SW480 (cell line): ENCODE results near the gene ZNF747.
A peak's percentile ranks its signal among the peaks of the same experiment; 100 is the strongest.

Experiments
- DNase-seq: peaks from one replicate; pipeline ENCODE4 v3.0.0-alpha.2; 2016; ENCODE audit warnings: low spot score

Gene ZNF747

DNA sequence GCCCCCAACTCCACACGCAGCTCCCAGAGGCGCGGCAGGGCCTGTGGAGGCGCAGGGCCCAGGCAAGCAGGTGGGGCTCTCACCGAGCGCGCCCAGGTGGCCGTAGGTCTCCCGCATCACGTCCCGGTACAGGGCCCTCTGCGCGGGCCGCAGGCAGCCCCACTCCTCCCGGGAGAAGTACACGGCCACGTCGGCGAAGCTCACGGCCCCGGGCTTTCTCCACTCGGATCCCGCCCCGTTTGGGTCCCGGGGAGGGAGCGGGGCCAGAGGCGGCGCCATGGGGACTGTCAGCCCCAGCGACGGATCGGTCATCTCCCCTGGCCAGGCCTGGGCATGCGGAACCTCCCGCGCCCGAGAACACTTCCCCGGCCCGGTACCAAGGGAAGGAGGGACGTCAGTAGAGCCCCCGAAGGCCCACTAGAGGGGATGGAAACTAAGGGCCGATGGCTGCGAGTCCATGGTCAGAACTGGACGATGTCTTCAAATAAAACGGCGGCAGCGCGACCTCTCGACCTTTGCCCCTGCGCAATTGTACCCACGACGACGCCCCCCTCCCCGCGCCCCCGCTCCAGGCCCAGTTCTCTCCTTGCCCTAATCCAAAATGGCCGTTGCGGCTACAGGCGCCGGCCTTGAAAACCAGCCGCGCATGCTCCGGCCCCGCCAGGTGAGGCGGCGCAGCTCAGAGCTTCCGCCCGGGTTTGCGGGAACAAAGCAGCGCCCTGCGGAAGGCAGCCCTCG is at the start of gene ZNF747:
TSS of gene ZNF747 (minus strand) at position 491 of the 738 bp plus-strand sequence. CDS start at position 312, 179 bp downstream.
- peak; percentile 80 for DNase-seq

DNA sequence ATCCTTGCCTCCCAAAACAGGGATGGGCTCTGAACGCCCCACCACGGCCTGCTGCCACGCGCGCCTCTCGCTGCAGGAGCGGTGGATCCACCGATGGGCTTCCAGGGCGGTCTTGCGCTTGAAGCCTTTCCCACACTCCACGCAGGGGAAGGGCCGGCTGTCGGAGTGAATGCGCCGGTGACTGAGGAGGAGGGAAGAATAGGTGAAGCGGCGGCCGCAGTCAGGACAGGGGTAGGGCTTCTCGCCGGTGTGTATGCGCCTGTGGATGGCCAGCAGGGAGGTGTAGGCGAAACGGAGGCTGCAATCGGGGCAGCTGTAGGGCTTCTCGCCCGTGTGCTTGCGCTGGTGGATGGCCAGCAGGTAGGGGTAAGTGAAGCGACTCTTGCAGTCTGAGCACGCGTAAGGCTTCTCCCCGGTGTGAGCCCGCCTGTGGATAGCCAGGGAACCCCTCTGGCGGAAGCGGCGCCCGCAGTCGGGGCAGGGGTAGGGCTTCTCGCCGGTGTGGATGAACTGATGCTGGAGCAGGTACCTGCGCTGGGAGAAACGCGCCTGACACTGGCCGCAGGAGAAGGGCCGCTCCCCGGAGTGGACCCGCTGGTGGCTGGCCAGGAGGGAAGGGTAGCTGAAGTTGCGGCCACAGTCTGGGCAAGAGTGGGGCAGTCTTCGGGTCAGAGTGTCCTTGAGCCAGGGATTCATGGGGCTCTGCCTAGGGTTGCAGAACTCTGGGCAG is 48.1 kb upstream of the ZNF747 start:
- no peak for DNase-seq

DNA sequence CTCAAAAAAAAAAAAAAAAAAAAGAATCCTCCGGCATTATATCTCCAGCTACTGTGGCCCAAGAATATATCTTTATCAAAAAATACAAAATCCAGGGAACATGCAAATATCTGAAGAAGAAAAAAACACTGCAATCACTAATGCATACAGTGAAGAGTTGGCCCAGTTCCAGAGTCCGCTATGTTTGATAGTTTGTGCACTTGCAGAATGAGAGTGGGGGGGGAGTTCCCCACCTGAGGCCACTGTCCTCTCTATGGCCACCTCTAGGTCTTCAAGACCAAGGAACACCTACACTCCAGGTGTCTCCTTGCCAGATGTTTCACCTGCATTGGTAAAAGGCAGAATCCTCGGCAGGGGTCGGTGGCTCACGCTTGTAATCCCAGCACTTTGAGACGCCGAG is 46.8 kb upstream of the ZNF747 start:
- no peak for DNase-seq

DNA sequence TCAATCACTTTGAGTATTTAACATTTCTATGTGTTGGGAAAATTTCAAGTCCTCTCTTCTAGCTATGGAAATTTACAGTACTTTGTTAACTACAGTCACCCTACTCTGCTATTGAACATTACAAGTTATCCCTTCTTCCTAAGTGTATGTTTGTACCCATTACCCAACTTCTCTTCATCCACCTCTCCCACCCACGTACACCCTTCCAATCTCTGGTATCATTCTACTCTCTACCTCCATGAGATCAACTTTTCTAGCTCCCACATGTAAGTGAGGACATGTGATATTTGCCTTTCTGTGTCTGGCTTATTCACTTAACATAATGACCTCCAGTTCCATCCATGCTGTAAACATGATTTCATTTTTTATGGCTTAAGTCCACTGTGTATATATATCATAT is 40.0 kb upstream of the ZNF747 start:
- no peak for DNase-seq

DNA sequence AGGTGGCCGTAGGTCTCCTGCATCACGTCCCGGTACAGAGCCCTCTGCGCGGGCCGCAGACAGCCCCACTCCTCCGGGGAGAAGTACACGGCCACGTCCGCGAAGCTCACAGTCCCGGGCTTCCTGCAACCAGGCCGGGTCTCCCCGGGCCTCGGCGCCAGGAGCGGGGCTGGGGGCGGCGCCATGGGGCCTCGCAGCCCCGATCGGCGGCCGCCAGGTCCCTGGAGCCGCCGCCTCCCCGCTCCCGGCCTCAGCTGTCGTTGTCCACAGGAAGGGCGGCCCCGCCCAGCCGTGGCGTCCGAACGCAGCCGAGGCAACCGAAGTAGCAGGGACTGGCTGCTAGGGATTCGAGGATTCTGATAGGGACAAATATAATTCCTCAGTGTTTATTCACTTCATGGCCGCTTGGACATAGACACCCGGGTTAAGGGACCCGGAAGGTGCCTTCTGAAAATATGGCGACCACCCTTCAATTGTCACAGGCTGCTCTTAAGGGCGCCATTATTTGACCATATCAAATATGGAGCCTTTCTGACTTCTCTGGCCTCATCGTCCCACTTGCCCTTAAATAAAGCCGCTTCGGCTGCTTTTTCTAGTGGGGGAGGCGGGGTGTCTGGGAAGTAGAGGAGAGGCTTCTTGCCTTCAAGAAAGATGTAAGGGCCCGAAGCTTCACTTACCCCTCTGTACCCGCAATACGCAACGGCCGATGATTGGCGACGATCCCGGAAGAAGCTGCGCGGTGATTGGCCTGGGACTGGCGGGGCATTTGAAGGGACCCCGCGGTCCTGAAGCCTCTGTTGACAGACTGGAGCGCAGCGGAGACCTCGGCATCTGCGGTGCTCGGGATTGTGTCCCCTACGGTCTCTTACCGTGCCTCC is 37.0 kb upstream of the ZNF747 start, which contains the start of gene ZNF688:
TSS of gene ZNF688 (minus strand) at position 270 of the 878 bp plus-strand sequence. CDS start at position 185, 85 bp downstream.
- peak; percentile 96 for DNase-seq

DNA sequence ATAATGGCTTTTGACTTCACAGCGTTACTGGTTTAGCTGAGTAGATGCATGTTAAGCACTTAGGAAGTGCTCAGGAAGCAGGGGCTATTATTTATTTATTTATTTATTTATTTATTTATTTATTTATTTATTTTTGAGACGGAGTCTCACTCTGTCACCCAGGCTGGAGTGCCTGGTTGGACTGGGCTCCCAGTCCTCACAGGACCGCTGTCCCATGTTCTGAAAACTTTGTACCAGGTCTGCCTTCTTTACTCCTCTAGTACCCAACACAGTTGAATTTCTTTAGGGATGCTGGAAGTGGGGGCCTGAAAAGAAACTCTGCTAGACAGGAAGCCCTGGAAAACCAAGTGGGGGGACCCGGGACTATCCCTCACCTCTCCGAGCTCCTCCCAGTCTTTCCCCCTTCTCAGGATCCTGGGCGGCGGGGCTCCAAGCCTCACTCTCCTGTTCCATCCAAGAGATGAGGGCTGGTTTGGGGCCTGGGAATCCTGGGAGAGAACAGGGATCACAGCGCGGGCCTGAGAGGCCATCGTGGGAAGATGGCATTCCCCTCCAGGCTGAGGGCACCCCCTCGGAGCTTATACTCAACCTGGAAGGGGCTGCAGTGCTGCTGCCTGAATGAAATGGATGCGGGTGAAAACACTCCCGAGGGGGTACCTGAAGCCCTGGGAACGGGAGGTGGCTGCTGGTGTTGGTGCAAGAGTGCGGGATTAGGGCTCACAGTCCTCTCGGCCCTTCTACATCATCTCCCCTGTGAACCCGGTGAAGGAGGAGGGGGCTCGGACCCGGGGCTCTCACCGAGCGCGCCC is 36.2 kb upstream of the ZNF747 start:
- DNase-seq = no peak

DNA sequence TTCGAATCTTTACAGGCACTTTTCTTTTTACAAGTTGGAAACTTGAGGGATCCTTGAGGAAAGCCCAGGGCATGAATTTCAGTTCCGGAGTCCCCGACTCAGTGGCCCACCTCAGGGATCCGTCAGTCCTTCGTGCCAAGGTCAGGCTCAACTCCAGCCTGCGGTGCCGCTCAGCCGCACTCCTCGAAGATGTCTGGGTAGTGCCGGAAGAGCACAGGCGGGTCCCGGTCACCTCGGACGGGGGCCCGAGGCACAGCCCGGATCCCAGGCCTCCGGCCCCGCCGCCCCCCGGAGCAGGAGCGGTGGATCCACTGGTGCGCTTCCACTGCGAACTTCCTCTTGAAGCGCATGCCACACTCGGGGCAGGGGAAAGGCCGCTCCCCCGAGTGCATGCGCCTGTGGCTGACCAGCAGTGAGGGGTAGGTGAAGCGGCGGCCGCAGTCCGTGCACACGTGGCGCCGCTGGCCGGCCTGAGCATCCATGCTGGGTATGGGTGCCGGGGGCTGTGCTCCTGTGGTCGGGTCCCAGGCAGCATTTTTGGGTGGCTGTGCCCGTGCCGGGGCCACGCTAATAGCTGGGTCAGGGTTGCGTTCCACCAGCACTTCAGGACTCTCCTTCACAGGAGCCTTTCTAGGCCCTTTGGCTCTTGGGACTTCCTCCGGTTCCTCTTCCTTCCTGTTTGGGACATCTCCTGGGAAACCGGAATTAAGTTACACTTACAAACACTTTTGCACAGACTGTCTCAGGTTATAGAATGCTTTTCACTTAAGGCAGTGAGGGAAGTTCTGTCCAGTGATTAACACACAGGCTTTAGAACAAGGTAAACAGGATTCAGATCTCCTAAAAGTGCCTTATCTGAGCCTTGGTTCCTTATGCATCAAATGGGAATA is 35.3 kb upstream of the ZNF747 start:
- DNase-seq = no peak

DNA sequence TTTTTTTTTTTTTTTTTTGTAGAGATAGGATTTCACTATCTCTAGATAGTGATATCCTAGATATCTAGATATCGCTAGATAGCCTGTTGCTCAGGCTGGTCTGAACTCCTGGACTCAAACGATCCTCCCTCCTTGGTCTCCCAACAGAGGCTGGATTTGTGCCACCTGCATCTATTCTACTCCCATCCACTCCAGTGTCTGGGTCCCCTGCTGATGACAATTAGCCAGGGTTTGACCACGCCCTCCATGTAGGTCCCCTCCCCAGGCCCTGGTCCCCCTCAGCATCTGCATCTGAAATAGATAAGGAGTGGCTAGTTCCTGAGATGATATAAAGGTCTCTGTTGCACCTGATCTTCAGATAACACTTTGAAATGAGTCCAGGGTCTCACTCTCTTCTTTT is 34.6 kb upstream of the ZNF747 start:
- DNase-seq = no peak

DNA sequence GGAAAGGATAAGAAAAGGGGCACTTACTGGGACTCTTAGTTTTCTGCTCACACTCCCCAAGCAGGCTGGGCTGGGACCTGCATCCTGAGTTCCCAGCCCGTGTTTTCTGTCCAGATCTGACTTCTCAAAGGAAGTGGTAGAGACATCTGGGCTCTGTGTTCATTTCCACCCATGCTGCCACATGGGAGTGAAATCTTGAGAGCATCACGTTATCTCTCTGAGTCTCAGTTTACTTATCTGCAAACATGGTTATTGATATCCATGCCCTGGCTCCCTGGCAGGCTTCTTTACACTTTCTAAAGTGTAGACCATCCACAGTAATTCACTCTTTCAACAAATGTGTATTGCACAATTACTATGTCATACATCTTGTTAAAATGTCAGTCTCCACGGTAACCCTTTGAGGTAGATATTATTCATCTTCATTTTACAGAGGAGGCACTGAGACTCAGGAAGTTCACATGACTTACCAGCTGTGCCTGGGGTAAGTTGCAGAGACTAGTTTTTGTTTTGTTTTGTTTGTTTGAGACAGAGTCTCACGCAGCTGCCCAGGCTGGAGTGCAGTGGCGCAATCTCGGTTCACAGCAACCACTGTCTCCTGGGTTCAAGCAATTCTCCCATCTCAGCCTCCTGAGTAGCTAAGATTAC is 33.5 kb upstream of the ZNF747 start:
- no peak for DNase-seq

DNA sequence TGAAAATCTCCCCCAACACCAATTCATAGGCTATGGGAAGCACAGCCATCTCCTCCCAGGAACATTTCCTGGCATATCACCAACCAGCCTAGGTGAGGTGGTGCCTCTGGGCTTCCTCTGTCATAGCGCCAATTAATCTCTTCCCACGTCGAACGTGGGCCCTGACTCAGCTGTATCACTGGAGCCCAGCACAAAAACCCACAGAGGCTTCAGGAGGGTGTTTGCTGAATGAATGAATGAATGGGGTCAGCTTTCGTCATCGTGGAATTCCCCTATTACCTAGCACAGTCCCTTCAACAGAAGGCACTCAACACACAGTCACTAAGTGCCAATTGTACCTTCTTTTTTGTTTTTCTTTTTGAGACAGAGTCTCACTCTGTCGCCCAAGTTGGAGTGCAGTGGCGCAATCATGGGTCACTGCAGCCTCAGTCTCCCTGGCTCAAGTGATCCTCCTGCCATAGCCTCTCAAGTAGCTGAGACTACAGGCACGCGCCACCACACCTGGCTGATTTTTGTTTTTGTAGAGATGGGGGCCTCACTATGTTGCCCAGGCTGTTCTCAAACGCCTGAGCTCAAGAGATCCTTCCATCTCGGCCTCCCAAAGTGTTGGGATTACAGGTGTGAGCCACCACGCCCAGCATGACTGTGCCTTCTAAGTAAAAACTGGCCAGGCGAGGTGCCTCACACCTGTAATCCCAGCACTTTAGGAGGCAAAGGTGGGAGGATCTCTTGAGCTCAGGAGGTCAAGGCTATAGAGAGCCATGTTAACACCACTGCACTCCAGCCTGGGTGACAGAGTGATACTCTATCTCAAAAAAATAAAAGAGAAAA is 32.7 kb upstream of the ZNF747 start:
- DNase-seq = no peak

DNA sequence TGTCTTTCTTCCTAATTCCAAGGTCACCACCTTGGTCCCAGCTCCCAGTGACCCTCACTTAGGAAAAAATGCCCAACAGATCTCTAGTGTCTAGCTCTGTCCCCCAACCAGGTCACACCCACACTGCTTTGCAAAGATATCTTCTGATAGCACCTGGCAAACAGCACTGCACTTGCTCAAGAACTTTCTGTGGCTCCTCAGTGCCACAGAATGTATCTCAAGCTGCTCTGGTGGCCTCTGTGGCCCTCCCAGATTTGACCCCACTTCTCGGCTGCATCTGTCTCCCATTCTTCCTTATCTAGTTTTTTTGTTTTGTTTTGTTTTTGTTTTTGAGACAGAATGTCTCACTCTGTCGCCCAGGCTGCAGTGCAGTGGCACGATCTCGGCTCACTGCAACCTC is 31.9 kb upstream of the ZNF747 start:
- no peak for DNase-seq

DNA sequence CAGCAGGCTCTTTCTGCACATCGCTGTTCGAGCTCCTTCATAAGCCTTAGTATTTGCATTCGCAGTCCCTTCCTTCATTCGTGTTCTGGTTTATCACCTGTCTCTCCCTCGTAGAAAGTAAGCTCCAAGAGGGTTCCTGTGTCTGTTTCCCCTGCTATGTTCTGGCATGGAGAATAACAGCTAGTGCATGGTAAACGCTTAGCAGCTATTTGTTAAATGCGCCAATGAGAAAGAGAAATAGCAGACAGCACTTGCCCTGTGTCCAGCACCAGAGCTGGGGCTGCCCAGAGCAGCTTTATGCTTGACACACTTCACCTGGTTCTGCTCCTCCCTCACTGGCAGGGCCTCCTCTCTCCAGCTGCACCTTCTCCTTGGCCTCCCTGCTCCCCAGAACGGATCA is 31.3 kb upstream of the ZNF747 start:
- no peak for DNase-seq

DNA sequence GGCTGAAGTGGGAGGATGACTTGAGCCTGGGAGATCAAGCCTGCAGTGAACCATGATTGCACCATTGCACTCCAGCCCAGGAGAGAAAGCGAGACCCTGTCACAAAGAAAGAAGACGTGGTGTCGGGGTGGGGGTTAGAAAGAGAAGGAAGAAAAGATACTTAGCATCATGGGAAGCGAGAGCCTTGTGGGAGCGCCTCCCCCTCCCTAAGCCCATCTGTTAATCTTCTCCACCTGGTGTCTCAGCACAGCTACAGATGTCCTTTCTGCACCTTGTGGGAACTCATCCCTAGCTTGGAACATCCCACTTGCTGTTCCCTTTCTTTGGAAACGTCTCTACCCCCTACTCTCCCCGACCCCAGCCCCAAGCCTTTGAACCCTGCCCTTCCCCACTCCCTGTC is 30.9 kb upstream of the ZNF747 start:
- no peak for DNase-seq

DNA sequence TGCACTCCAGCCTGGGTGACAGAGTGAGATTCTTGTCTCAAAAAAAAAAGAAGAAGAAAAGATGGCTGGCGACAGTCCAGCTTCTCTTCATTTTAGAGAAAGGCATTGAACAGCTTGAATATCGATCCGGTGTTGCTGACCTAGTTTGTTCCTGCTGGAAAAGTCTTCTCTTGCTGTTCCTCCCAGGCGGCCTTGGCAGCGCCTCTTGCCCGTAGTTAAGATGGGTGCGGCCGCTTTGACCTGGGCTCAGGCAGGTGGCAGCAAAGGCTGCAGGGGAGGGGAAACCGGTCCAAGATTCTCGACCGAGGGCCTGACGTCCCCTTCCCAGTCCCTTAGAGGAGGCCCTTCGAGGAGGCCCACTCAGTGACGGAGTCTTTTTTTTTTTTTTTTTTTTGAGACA is 27.4 kb upstream of the ZNF747 start:
- no peak for DNase-seq

DNA sequence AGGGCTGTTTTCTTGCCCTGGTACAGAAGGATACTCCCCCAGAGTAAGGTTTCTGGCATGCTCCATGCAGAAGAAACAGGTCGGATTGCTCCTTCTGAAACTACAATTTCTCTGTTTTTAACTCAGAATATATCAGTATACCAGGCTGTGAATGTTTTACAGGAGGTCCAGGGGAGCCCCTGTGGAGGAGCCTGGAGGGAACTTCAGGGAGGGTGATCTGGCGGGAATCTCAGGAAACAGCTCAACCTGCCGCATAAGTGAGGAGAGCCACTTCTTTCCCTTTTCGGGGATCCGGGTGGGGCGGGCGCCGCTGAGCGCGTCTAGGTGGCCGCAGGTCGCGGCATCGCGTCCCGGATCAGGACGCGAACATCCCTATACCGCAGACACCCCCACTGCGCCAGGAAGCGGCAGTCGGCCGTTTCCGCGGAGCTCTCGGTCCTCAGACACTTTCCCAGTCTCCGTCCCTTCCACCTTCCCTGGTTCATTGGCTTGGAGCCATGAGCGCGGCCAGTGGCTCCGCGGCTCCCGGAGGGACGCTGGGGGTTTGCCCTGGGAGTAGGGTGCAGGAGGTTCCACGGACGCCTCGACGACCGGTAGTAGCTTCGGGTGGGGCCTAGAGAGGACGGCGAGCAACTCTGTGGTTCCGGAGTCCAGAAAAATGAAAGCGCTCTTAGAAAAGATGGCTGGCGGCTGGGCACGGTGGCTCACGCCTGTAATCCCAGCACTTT is 26.6 kb upstream of the ZNF747 start:
- DNase-seq = no peak

DNA sequence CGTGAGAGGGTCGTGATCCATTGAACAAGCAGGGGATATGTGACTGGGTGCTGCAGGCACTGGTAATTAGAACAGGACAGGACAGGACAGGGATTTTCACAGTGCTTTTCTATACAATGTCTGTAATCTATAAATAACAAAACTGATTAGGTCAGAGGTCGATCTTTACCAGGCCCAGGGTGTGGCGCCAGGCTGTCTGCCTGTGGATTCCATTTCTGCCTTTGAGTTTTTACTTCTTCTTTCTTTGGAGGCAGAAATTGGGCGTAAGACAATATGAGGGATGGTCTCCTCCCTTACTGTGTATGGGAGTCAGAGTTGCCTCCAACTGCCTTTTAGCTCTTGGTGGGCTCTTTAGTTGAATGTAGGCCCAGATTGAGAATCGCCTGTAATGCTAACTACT is 25.0 kb upstream of the ZNF747 start:
- no peak for DNase-seq

DNA sequence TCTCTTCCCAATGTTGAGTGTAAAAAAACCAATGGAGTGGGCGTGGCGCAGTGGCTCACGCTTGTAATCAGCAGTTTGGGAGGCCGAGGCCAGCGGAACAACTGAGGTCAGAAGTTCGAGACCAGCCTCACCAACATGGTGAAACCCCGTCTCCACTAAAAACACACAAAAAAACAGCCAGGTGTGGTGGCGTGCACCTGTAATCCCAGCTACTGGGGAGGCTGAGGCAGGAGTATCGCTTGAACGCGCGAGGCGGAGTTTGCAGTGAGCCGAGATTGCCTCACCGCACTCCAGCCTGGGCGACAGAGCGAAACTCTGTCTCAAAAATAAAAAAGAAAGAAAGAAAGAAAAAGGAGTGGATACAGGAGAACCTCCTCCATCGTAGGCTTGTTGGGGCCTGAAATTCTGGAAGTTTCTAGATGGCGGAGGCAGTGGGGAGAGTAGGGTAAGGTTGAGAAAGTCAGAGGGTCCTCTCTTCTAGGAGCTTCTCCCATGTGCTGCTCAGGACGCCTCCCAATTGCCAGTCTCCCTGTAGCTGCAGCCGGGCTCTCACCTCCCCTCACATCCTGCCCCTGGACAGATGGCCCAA is 24.2 kb upstream of the ZNF747 start:
- DNase-seq = no peak
